ENCODE measurements around the gene ACVR1B. TPM values are rescaled to one million over a fixed set of nuclear protein-coding genes. Genes with fewer than 3 reads are reported as not detected.

ACVR1B gene
- total and polyA plus RNA-seq, 9 of the 15 experiments (the other 6 are each of a cell fraction or from before 2014, with no cell fraction given), result 0.97 to 15.1 (median 6.8) TPM

- TF ChIP-seq PRDM10 (IDR thresholded peaks at IDR 0.05; ENCODE audit: partially characterized antibody) (no peak), DIDO1 (tag; IDR thresholded peaks at IDR 0.05; ENCODE audit: low read depth) (no peak), MEF2A (IDR thresholded peaks at IDR 0.05; ENCODE audit: control insufficient read depth, low read depth, low read length) (peak; percentile 98), KAT2B (IDR thresholded peaks at IDR 0.05; ENCODE audit: low read depth, low read length) (no peak), HBP1 (CRISPR knock-in tag; IDR thresholded peaks at IDR 0.05) (no peak), RNF219 (CRISPR knock-in tag; IDR thresholded peaks at IDR 0.05) (no peak), ZBTB9 (CRISPR knock-in tag; IDR thresholded peaks at IDR 0.05) (no peak), RBM15 (IDR thresholded peaks at IDR 0.05; ENCODE audit: insufficient read depth, low read length) (no peak), ZNF408 (CRISPR knock-in tag; IDR thresholded peaks at IDR 0.05; ENCODE audit: low read depth) (no peak), MAFK (IDR thresholded peaks at IDR 0.05; ENCODE audit: low read length) (no peak), NFXL1 (CRISPR knock-in tag; IDR thresholded peaks at IDR 0.05) (no peak), BRF2 (IDR thresholded peaks at IDR 0.05; ENCODE audit: borderline replicate concordance, insufficient read depth, insufficient read length) (no peak), TARDBP (IDR thresholded peaks at IDR 0.05) (no peak), ARID2 (IDR thresholded peaks at IDR 0.05) (no peak), XRCC5 (IDR thresholded peaks at IDR 0.05; ENCODE audit: low read depth, low read length) (no peak), SNRNP70 (optimal IDR thresholded peaks at IDR 0.05; ENCODE audit: low read depth, low read length) (no peak), FOS (IDR thresholded peaks at IDR 0.05; ENCODE audit: extremely low read depth, insufficient read length) (no peak)
Measured at GRCh38 chr12:52036587-52037171, 85.2 kb downstream of the ACVR1B start (continued).
